Neutrophil (primary cell): Measurements from ENCODE around the gene PDIA5.

Experiments used
- H3K27ac ChIP-seq: fragments of 200-600 bp; sonication (generic); 2 replicates; pipeline ENCODE4 v1.5.1; 2016; ENCODE audit warnings: mild to moderate bottlenecking, moderate library complexity
- H3K27me3 ChIP-seq: fragments of 200-600 bp; sonication (generic); 2 replicates; pipeline ENCODE4 v1.6.0; 2016; ENCODE audit warnings: mild to moderate bottlenecking
- H3K36me3 ChIP-seq: fragments of 200-600 bp; sonication (generic); 2 replicates; pipeline ENCODE4 v1.5.1; 2017
- H3K4me1 ChIP-seq, 2 experiments: fragments of 200-600 bp in 1 of 2; sonication (generic) in 1 of 2; 1 replicate in 1 of 2; 2 replicates in 1 of 2; pipeline versions ENCODE4 v1.5.1 to v1.6.1; 2013 to 2016; ENCODE audit warnings: low read depth in 1 of 2, low read length in 1 of 2, mild to moderate bottlenecking in 1 of 2, moderate library complexity in 1 of 2; ENCODE audit not compliant: control insufficient read depth in 1 of 2, insufficient read depth in 1 of 2
- H3K4me3 ChIP-seq, 2 experiments: fragments of 200-600 bp in 1 of 2; sonication (generic) in 1 of 2; 1 replicate in 1 of 2; 2 replicates in 1 of 2; pipeline ENCODE4 v1.5.1; 2013 to 2016; ENCODE audit warnings: low read depth in 1 of 2, low read length in 1 of 2, mild to moderate bottlenecking in 1 of 2, moderate library complexity in 1 of 2
- H3K9me3 ChIP-seq: fragments of 200-600 bp; sonication (generic); 2 replicates; pipeline ENCODE4 v1.5.1; 2016
- CTCF ChIP-seq: fragments of 200-600 bp; sonication (generic); IDR thresholded peaks from 2 replicates; pipeline ENCODE4 v1.5.1; 2016; ENCODE audit warnings: antibody characterized with exemption

Gene PDIA5

GRCh38 chr3:123096126-123096525, 29.3 kb downstream of the PDIA5 start:
- H3K36me3 ChIP-seq, result no peaks in the 10 kb centered on the region
- H3K27me3 ChIP-seq, result no peaks in the 10 kb centered on the region
- peaks cover 9 to 13% of the 10 kb centered on the region in 2 experiments for H3K4me1 ChIP-seq

GRCh38 chr3:123096731-123097130, 29.9 kb downstream of the PDIA5 start:
- H3K4me1 ChIP-seq, result peaks cover 9 to 13% of the 10 kb centered on the region in 2 experiments
- H3K4me3 ChIP-seq, result no peak overlapping the region
- H3K27ac ChIP-seq, result no peak overlapping the region
- no peaks in the 10 kb centered on the region for H3K9me3 ChIP-seq
- no peak for TF ChIP-seq CTCF
- no peaks in the 10 kb centered on the region for H3K27me3 ChIP-seq
- H3K36me3 ChIP-seq, result no peaks in the 10 kb centered on the region

More at GRCh38 chr3:123096126-123096525, 29.3 kb downstream of the PDIA5 start:
- no peak overlapping the region for H3K27ac ChIP-seq
- no peak overlapping the region for H3K4me3 ChIP-seq
- H3K9me3 ChIP-seq, result no peaks in the 10 kb centered on the region
- no peak for TF ChIP-seq CTCF

GRCh38 chr3:123098426-123099330, 31.9 kb downstream of the PDIA5 start:
- TF ChIP-seq CTCF, result no peak
- no peaks in the 10 kb centered on the region for H3K36me3 ChIP-seq
- H3K27me3 ChIP-seq, result no peaks in the 10 kb centered on the region
- no peak overlapping the region for H3K27ac ChIP-seq
- no peaks in the 10 kb centered on the region for H3K9me3 ChIP-seq
- H3K4me3 ChIP-seq, result no peak overlapping the region
- peaks cover 9 to 13% of the 10 kb centered on the region in 2 experiments for H3K4me1 ChIP-seq

GRCh38 chr3:123099331-123100192, 32.7 kb downstream of the PDIA5 start:
- H3K36me3 ChIP-seq, result no peaks in the 10 kb centered on the region
- H3K9me3 ChIP-seq, result no peaks in the 10 kb centered on the region
- peaks cover 9 to 13% of the 10 kb centered on the region in 2 experiments for H3K4me1 ChIP-seq

More at GRCh38 chr3:123099331-123100192, 32.7 kb downstream of the PDIA5 start:
- Histone ChIP-seq H3K4me3 (no peak overlapping the region), H3K27me3 (no peaks in the 10 kb centered on the region), H3K27ac (no peak overlapping the region)
- TF ChIP-seq CTCF, result no peak
